ENCODE measurements around the gene CD27.
"Not testable (repeated sequence)": the region's sequence is repeated elsewhere in the genome, so short reads cannot be mapped to it uniquely, and the experiment has no call there.

GRCh38 chr12:6475233-6475975 is 30.6 kb downstream of the CD27 start:
- not testable (repeated sequence) for TF ChIP-seq POLR2A (IDR thresholded peaks at IDR 0.05; ENCODE audit: control extremely low read depth in 1 of 2, low read depth in 2 of 2, low read length in 2 of 2); EGR1 (IDR thresholded peaks at IDR 0.05; ENCODE audit: borderline replicate concordance, low read depth, low read length); CTCF (IDR thresholded peaks at IDR 0.05; ENCODE audit: control extremely low read depth in 1 of 3, insufficient read depth in 1 of 3, low read depth in 1 of 3, low read length in 3 of 3); MAX (IDR thresholded peaks at IDR 0.05); PHF8 (conservative IDR thresholded peaks at IDR 0.05; ENCODE audit: low read depth, low read length); USF2 (IDR thresholded peaks at IDR 0.05; ENCODE audit: low read length); KDM1A (IDR thresholded peaks at IDR 0.05; ENCODE audit: borderline replicate concordance, low read length); EZH2 (IDR thresholded peaks at IDR 0.05; ENCODE audit: low read depth, low read length, severe bottlenecking); CREB1 (IDR thresholded peaks at IDR 0.05); RAD21 (IDR thresholded peaks at IDR 0.05 in 1 of 2, conservative IDR thresholded peaks at IDR 0.05 in 1 of 2; ENCODE audit: low read depth in 2 of 2, low read length in 2 of 2)
